Activated B cell treated with CpG ODN at 0.5 μM for 24 hours (primary cell): Measurements from ENCODE around the gene ZFAND2B. TPM values are rescaled to one million over a fixed set of nuclear protein-coding genes. Genes with fewer than 3 reads are reported as not detected.

Experiments used
- ATAC-seq: fragments of 200-7000 bp; cut with Tn5 transposase; one replicate; pipeline ENCODE4 v1.10.0; 2021; ENCODE audit warnings: low read depth, mild to moderate bottlenecking, moderate library complexity
- CTCF ChIA-PET: fragments of 350-600 bp; sonication (Branson Sonifier 250); formaldehyde crosslinking; loops from one replicate; lab custom pipeline; 2021; ENCODE audit warnings: antibody characterized with exemption; lab: Charles Lee
- POLR2A ChIA-PET: fragments of 350-600 bp; sonication (Branson Sonifier 250); formaldehyde crosslinking; loops from one replicate; lab custom pipeline; 2021; ENCODE audit warnings: antibody characterized with exemption; lab: Charles Lee
- DNase-seq: peaks from one replicate; pipeline ENCODE4 v3.0.0; 2022
- H3K27ac Mint-ChIP-seq: one replicate; pipeline ENCODE4 v1.8.0; 2020; ENCODE audit warnings: mixed read lengths
- H3K27me3 Mint-ChIP-seq: one replicate; pipeline ENCODE4 v1.8.0; 2021; ENCODE audit warnings: mixed read lengths
- H3K36me3 Mint-ChIP-seq: one replicate; pipeline ENCODE4 v1.8.0; 2021; ENCODE audit warnings: low read depth, mixed read lengths
- H3K4me1 Mint-ChIP-seq: one replicate; pipeline ENCODE4 v1.8.0; 2021; ENCODE audit warnings: mixed read lengths
- H3K4me3 Mint-ChIP-seq: one replicate; pipeline ENCODE4 v1.8.0; 2020; ENCODE audit warnings: mild to moderate bottlenecking, mixed read lengths
- H3K9me3 Mint-ChIP-seq: one replicate; pipeline ENCODE4 v1.8.0; 2020; ENCODE audit warnings: mixed read lengths
- intact Hi-C: fragments of 100-400 bp; cut with micrococcal nuclease; formaldehyde crosslinking; loops from one replicate; pipeline ENCODE4 v1.15.1; 2024
- total RNA-seq: library from RNA; stranded (reverse); gene quantifications from 2 replicates; pipeline ENCODE4 v1.2.3, GENCODE V29; 2022
- TF ChIP-seq, protein P1 (sequence below): fragments of 200-600 bp; IDR thresholded peaks from one replicate; pipeline ENCODE4 v1.8.0; 2022; ENCODE audit warnings: antibody characterized with exemption, mild to moderate bottlenecking

ZFAND2B gene
- total RNA-seq, 1 donor from 2014 or later: 47.2 TPM

DNA sequence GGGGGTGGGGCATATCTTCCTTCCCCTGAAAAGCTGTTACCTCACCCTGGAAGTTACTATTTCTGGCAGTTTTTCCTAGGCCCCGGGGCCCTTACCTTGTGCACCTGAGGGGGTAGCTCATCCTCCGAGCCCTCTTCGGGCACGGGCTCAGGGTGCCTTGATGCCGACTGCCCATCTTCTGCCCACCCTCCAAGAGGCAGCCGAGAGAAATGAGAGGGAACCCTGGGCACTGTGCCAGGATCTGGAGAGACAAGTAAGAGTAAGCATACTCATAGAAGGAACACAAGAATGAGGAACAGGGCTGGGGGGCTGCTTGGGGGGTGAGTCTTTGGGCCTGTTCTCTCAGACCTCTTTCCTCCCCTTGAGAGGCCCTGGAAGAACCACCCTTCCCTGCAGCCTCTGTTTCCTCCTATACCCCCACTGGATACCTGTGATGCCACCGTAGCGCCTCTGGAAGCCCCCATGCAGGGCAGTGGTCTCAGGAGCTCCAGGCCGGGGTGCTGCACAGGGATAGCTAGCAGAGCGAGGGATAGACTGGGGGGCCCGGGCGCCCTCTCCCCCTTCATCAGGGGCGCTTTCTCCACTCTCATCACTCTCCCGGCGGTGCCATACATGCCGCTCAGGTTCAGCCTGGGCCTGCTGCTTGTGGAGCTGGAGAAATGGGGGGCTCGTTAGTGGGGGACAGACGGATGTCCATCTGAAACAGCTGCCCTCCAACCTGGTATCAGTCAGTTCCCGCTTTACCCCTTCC lies 14.2 kb downstream of the ZFAND2B start:
- TF ChIP-seq, protein P1, sequence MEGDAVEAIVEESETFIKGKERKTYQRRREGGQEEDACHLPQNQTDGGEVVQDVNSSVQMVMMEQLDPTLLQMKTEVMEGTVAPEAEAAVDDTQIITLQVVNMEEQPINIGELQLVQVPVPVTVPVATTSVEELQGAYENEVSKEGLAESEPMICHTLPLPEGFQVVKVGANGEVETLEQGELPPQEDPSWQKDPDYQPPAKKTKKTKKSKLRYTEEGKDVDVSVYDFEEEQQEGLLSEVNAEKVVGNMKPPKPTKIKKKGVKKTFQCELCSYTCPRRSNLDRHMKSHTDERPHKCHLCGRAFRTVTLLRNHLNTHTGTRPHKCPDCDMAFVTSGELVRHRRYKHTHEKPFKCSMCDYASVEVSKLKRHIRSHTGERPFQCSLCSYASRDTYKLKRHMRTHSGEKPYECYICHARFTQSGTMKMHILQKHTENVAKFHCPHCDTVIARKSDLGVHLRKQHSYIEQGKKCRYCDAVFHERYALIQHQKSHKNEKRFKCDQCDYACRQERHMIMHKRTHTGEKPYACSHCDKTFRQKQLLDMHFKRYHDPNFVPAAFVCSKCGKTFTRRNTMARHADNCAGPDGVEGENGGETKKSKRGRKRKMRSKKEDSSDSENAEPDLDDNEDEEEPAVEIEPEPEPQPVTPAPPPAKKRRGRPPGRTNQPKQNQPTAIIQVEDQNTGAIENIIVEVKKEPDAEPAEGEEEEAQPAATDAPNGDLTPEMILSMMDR: no peak
- CTCF ChIA-PET: interaction anchor here (4.3 kb wide), 1 partner anchor 74 kb away, joined by 25 read pairs; no protein-coding TSS in a partner anchor
- peaks cover 58% of the 10 kb centered on the region for H3K36me3 Mint-ChIP-seq
- no peak overlapping the region for H3K4me3 Mint-ChIP-seq
- no peak overlapping the region for H3K27ac Mint-ChIP-seq
- intact Hi-C loops: no loop called here
- peaks cover 19% of the 10 kb centered on the region for H3K4me1 Mint-ChIP-seq
- POLR2A ChIA-PET: interaction anchor here (1.0 to 5.9 kb wide), 4 partner anchors 9 to 75 kb away, joined by 3 to 52 read pairs (median 37); partner anchors contain the start of genes ANKZF1, ATG9A, CNPPD1 and ZFAND2B
- no peaks in the 10 kb centered on the region for H3K9me3 Mint-ChIP-seq
- no peaks in the 10 kb centered on the region for H3K27me3 Mint-ChIP-seq
- DNase-seq: no peak
- ATAC-seq: no peak

DNA sequence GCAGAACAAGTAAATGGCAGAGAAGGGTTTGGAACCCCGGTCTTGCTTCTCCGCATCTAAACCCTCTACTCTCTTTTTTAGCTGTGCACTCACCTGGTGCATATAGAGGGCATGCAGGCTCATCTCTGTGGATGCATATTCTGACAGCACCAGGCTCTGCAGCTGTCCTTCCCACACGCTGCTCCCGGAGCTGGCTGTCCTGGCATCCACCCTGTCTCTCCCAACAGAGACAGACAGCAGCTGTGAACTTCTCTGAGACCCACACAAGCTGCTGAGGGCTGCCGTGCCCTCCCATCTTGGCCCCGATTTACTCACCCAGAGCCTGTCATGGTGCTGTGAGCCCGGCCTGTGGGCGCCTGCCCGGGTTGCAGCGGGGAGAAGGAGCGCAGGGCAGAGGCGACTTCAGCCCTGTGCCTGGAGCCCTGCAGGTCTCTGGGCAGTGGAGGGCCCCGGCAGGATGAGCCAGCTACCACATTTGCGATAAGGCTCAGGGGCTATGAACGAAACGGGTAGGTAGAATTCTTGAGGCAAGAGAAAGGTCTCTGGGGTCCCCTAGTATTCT lies 15.5 kb downstream of the ZFAND2B start:
- DNase-seq (no peak), ATAC-seq (no peak)
- peaks cover 62% of the 10 kb centered on the region for H3K36me3 Mint-ChIP-seq
- CTCF ChIA-PET: no interaction called here
- intact Hi-C loops: no loop called here
- TF ChIP-seq, protein P1: no peak
- no peaks in the 10 kb centered on the region for H3K9me3 Mint-ChIP-seq
- no peak overlapping the region for H3K4me3 Mint-ChIP-seq
- POLR2A ChIA-PET: interaction anchor here (0.6 to 1.4 kb wide), 4 partner anchors 10 to 73 kb away, joined by 3 to 4 read pairs (median 3); partner anchors contain the start of genes GLB1L and STK16
- H3K4me1 Mint-ChIP-seq: peaks cover 21% of the 10 kb centered on the region
- no peaks in the 10 kb centered on the region for H3K27me3 Mint-ChIP-seq
- H3K27ac Mint-ChIP-seq: no peak overlapping the region

DNA sequence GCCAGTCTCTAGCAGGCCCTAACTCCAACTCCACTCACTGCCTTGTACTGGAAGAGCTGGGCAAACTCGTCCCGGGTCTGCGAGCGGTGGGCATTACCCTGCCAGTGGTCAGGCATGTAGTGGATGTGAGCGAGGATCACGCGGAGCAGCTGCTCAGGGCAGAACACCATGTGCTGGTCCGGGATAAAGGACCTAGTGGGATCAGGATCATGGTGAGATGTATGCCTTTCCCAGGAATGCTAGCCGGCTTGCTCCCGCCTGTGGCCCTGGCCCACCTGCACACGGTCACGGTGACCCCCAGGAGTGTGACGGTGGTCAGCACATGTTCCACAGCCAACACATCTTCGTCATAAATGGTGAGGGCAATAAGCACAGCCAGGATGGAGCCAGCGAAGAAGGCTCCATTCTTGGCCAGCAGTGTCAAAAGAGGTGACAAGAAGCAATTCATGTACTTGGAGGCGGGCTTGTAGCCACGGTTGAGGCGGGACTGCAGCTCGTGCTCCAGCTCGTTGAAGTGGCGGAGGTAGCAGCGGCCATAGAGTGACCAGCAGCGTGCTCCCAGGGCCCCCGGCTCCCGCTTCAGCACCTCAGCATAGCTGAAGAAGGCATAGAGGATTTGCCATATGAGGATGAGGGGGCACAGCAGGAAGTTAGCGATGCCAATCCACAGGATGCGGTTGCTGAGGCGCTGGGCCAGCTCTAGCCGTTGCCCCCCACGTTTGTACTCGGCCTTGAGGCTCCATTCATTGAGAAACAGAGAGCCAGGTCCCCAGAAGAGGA lies 17.4 kb downstream of the ZFAND2B start:
- TF ChIP-seq, protein P1: no peak
- Mint-ChIP-seq H3K9me3 (no peaks in the 10 kb centered on the region), H3K4me1 (peaks cover 27% of the 10 kb centered on the region), H3K4me3 (no peak overlapping the region), H3K36me3 (peaks cover 61% of the 10 kb centered on the region), H3K27ac (no peak overlapping the region), H3K27me3 (no peaks in the 10 kb centered on the region)
- DNase-seq: no peak
- intact Hi-C loops: no loop called here
- CTCF ChIA-PET: no interaction called here
- ATAC-seq: no peak
- POLR2A ChIA-PET: interaction anchor here (0.7 to 1.1 kb wide), 2 partner anchors 25 to 26 kb away, joined by 3 read pairs; no protein-coding TSS in a partner anchor

DNA sequence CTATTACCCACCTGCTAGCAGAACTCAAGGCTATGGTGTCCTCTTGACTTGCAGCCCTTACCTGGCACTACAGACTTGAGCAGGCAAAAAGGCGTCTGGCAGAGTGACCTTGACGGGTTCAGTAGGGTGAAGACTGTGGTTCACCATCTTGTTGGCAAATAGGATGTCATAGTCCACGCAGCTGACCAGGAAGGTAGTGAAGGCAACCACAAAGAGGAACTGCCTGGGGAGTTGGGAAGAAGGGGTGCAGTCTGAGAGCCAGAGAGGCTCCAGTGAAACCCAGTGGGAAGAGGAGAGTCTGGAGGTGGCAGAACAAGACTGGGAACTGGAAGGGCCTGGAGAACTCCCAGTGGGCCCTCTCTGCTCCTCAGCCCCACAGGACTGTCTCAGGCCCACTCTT lies 18.8 kb downstream of the ZFAND2B start:
- Mint-ChIP-seq H3K27ac (no peak overlapping the region), H3K9me3 (no peaks in the 10 kb centered on the region), H3K27me3 (no peaks in the 10 kb centered on the region), H3K36me3 (peaks cover 64% of the 10 kb centered on the region), H3K4me1 (peaks cover 26% of the 10 kb centered on the region), H3K4me3 (no peak overlapping the region)
- TF ChIP-seq, protein P1: no peak
- intact Hi-C loops: no loop called here
- ChIA-PET CTCF (no interaction called here), POLR2A (interaction anchor here (7.8 kb wide), 1 partner anchor 24 kb away, joined by 287 read pairs; the partner anchor contains the start of genes GLB1L, STK16, TUBA4A and TUBA4B)
- ATAC-seq (no peak), DNase-seq (no peak)
